ENCODE data around the gene SRRT.

SRRT gene

DNA sequence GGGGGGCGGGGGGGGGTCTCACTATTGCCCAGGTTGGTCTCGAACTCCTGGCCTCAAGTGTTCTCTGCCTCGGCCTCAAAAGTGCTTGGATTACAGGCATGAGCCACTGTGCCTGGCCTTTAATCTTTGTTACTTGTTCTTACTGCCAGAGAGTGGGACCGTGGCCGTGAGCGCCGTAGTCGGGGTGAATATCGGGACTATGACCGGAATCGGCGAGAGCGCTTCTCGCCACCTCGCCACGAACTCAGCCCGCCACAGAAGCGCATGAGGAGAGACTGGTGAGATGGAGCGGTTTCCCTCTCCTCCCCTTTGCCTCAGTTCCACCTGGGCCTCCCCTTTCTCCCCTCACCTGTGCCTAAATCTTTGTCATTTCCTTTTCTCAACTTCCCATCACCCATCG lies 6.2 kb downstream of the SRRT start:
- peaks cover 92% of the 10 kb centered on the region for H3K36me3 ChIP-seq
- TF ChIP-seq, protein P1, sequence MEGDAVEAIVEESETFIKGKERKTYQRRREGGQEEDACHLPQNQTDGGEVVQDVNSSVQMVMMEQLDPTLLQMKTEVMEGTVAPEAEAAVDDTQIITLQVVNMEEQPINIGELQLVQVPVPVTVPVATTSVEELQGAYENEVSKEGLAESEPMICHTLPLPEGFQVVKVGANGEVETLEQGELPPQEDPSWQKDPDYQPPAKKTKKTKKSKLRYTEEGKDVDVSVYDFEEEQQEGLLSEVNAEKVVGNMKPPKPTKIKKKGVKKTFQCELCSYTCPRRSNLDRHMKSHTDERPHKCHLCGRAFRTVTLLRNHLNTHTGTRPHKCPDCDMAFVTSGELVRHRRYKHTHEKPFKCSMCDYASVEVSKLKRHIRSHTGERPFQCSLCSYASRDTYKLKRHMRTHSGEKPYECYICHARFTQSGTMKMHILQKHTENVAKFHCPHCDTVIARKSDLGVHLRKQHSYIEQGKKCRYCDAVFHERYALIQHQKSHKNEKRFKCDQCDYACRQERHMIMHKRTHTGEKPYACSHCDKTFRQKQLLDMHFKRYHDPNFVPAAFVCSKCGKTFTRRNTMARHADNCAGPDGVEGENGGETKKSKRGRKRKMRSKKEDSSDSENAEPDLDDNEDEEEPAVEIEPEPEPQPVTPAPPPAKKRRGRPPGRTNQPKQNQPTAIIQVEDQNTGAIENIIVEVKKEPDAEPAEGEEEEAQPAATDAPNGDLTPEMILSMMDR (IDR thresholded peaks at IDR 0.05; ENCODE audit: low read depth, low read length) = no peak

DNA sequence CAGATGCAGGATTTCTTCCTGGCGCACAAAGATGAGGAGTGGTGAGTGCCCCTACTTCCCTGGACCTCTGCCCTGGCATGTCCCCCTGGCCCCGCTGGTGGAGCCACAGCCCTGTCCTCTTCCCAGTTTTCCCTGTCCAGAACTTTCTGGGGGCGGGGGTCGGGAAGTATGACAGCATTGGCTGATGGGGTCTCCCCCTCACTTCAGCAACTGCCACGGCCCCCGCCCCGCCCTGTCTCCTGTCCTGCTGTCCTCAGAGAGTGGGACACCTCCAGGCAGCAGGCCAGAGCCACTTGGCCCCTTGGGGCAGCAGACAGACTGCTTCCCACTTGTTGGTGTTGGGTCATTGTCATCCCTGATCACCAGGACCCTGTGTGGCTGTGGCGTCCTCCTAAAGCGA lies 7.3 kb downstream of the SRRT start:
- no peaks in the 10 kb centered on the region for H3K27me3 ChIP-seq
- DNase-seq = no peak
- TF ChIP-seq, protein P1 (IDR thresholded peaks at IDR 0.05; ENCODE audit: low read depth, low read length) = no peak
- no peaks in the 10 kb centered on the region for H3K4me1 ChIP-seq
- peaks cover 94% of the 10 kb centered on the region for H3K36me3 ChIP-seq
- no peak overlapping the region for H3K4me3 ChIP-seq (ENCODE audit: low read depth, low read length)
- no peaks in the 10 kb centered on the region for H3K9me3 ChIP-seq

More for the DNA sequence above, 6.2 kb downstream of the SRRT start:
- DNase-seq = no peak
- Histone ChIP-seq H3K9me3 (no peaks in the 10 kb centered on the region), H3K27me3 (no peaks in the 10 kb centered on the region), H3K4me1 (peaks cover 5% of the 10 kb centered on the region; the same call in 1 of the 2 replicates), H3K4me3 (ENCODE audit: low read depth, low read length) (no peak overlapping the region)

DNA sequence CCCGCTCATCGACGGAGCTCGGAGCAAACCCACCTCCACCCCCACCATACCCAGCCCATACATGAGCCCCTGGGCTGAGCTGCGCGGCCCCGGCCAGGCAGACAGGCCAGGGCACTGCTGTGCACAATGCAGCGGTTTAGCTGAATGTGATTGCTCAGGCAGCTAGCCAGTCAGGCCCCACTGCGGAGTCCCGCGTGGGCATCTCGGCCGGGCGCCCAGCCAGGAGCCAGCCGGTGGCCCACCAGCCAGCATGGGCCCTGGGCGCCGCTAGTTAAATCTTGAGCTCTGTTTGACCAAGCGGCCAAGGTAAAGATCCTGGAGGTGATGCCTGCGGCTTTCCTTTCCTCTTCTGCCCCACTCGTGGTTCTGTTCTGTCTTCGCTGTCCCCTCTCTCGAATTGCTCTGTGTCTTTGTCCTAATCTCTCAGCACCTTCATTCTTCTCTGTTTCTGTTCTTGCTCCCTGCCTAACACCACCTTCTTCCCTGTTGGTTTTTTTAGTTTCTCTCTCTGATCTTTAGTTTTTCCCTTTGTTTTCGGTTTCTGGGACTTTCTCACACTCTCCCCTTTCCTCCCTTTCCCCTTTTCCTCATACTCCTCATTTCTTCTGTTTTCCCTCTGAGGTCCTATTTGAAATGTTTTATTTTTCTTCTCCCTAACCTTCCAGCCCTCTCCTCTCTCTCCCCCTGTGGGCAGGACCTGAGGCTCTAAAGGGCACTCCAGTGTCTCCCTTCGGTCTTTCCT lies 8.1 kb downstream of the SRRT start:
- Histone ChIP-seq H3K36me3 (peaks cover 96% of the 10 kb centered on the region), H3K4me3 (ENCODE audit: low read depth, low read length) (no peak overlapping the region), H3K4me1 (0 out of 2 replicates have a peak, but pooled peaks cover 3% of the 10 kb centered on the region), H3K9me3 (no peaks in the 10 kb centered on the region), H3K27me3 (no peaks in the 10 kb centered on the region)
- TF ChIP-seq, protein P1 (IDR thresholded peaks at IDR 0.05; ENCODE audit: low read depth, low read length) = no peak
- DNase-seq = no peak

DNA sequence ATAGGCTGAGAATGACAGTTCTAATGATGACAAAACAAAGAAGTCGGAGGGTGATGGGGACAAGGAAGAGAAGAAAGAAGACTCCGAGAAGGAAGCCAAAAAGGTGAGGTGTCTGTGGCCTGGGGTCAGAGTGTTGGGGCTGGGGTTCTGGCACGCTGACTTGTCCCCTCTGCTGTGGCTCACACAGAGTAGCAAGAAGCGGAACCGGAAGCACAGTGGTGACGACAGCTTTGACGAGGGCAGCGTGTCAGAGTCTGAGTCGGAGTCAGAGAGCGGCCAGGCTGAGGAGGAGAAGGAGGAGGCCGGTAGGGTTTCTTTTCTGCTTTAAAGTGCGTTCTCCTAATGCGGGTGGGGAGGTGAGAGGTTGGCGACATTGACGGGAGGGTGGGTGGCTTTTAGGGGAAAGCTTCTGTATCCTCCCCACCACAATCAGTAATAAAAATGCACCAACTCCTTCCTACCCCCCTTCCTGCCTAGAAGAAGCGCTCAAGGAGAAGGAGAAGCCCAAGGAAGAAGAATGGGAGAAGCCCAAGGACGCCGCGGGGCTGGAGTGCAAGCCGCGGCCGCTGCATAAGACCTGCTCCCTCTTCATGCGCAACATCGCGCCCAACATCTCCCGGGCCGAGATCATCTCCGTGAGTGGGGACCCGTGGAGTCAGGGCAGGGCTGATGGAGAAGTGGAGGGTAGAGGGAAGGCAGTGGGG lies 10.0 kb downstream of the SRRT start:
- no peaks in the 10 kb centered on the region for H3K9me3 ChIP-seq
- DNase-seq = no peak
- H3K36me3 ChIP-seq = peaks cover 92% of the 10 kb centered on the region
- no peak overlapping the region for H3K4me3 ChIP-seq (ENCODE audit: low read depth, low read length)
- H3K27me3 ChIP-seq = no peaks in the 10 kb centered on the region
- H3K4me1 ChIP-seq = peaks cover 7% of the 10 kb centered on the region; the same call in 1 of the 2 replicates
- TF ChIP-seq, protein P1 (IDR thresholded peaks at IDR 0.05; ENCODE audit: low read depth, low read length) = no peak

DNA sequence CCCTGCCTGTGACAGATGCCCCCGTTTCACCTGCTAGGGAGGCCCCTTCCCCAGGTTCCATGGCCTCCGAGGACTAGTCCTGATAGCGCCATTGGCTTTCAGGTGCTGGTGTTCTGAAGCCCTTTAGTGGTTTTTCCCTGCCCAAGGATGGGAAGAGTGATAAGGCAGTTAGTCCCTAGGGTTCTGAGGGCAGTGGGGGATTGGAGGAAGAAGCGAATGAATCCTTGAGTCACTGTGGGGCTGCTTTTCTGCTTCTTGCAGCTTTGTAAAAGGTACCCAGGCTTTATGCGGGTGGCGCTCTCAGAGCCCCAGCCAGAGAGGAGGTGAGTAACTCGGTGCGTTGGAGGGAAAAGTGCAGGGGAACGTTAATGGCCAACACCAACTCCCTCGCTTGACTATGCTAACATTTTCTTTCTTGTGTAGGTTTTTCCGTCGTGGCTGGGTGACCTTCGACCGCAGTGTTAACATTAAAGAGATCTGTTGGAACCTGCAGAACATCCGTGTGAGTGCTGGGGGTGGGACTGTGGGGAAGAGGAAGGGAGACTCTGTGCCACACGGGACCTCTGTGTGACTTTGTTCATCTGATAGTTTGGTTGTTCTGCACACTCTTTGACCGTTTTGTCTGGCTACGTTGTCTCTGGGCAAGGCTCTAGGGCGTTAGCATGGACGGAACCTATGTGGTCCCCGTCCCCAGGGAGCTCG lies 10.7 kb downstream of the SRRT start:
- no peaks in the 10 kb centered on the region for H3K27me3 ChIP-seq
- TF ChIP-seq, protein P1 (IDR thresholded peaks at IDR 0.05; ENCODE audit: low read depth, low read length) = no peak
- peaks cover 85% of the 10 kb centered on the region for H3K36me3 ChIP-seq
- peaks cover 7% of the 10 kb centered on the region; the same call in 1 of the 2 replicates for H3K4me1 ChIP-seq
- H3K9me3 ChIP-seq = no peaks in the 10 kb centered on the region
- DNase-seq = no peak
- H3K4me3 ChIP-seq (ENCODE audit: low read depth, low read length) = no peak overlapping the region

Measured in BE2C (cell line).